Activated naive CD4-positive, alpha-beta T cell treated with anti-CD3 and anti-CD28 coated beads for 36 hours (primary cell): ENCODE measurements around the gene RASGEF1C. TPM values are rescaled to one million over a fixed set of nuclear protein-coding genes. Genes with fewer than 3 reads are reported as not detected.

Experiments used
- CTCF ChIA-PET: fragments of 350-600 bp; sonication (Branson Sonifier 250); formaldehyde crosslinking; loops from one replicate; lab custom pipeline; 2021; ENCODE audit warnings: antibody characterized with exemption; lab: Charles Lee
- DNase-seq: peaks from one replicate; pipeline ENCODE4 v3.0.0-alpha.2; 2020
- H3K27ac Mint-ChIP-seq: one replicate; pipeline ENCODE4 v1.8.0; 2021; ENCODE audit warnings: mild to moderate bottlenecking, mixed read lengths
- H3K27me3 Mint-ChIP-seq: one replicate; pipeline ENCODE4 v1.8.0; 2021; ENCODE audit warnings: low read depth, mixed read lengths
- H3K36me3 Mint-ChIP-seq: one replicate; pipeline ENCODE4 v1.8.0; 2021; ENCODE audit warnings: low read depth, mixed read lengths
- H3K4me1 Mint-ChIP-seq: one replicate; pipeline ENCODE4 v1.8.0; 2021; ENCODE audit warnings: low read depth, mixed read lengths
- H3K4me3 Mint-ChIP-seq: one replicate; pipeline ENCODE4 v1.8.0; 2021; ENCODE audit warnings: mild to moderate bottlenecking, moderate library complexity, mixed read lengths
- H3K9me3 Mint-ChIP-seq: one replicate; pipeline ENCODE4 v1.8.0; 2021; ENCODE audit warnings: mixed read lengths
- intact Hi-C: fragments of 100-400 bp; cut with micrococcal nuclease; formaldehyde crosslinking; loops from one replicate; pipeline ENCODE4 v1.15.1; 2023
- total RNA-seq, 2 experiments: library from RNA; stranded (reverse); gene quantifications; one replicate each; pipeline ENCODE4 v1.2.3, GENCODE V29; 2021

RASGEF1C gene
- total RNA-seq, 2 experiments from 2014 or later, result not detected

DNA sequence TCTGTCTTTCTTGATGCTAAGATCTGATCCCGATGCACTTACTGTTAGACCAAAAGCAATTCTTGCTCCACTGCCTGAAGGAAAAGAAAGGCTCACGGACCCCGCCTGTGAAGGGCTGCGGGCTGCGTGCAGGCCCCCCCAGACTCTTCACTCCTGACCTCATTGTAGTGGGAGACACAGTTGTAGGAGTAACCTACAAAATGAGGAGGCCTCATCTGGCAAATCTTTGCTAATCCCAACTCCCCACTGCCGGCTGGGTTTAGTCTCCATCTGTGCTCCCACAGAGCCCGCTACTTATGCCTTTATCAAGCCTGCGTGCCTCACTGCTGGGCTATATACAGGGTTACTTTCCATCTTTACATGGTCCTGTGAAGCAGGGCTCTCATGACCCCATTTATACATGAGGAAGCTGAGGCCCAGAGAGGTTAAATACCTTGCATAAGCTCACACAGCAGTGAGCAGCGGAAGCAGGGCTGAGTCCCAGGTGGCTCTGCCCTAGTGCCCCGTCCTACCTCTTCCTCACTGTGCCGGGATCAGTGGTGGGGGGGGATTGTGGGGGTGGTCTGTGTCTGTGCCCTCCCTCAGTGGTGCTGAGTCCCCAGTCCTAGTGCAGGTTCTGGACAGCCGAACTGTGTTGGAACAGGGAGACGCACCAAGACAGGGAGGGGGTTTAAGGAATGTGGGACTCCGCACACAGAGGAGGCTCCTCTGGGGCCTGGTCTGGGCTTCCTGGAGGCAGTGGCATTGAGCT lies 93.5 kb downstream of the RASGEF1C start:
- no peak overlapping the region for H3K27ac Mint-ChIP-seq
- DNase-seq, result no peak
- H3K27me3 Mint-ChIP-seq, result no peaks in the 10 kb centered on the region
- no peaks in the 10 kb centered on the region for H3K4me1 Mint-ChIP-seq
- no peaks in the 10 kb centered on the region for H3K36me3 Mint-ChIP-seq
- H3K9me3 Mint-ChIP-seq, result no peaks in the 10 kb centered on the region
- CTCF ChIA-PET, result interaction anchor here (0.6 kb wide), 1 partner anchor 145 kb away, joined by 3 read pairs; no protein-coding TSS in a partner anchor
- intact Hi-C loops, result no loop called here
- H3K4me3 Mint-ChIP-seq, result no peak overlapping the region

DNA sequence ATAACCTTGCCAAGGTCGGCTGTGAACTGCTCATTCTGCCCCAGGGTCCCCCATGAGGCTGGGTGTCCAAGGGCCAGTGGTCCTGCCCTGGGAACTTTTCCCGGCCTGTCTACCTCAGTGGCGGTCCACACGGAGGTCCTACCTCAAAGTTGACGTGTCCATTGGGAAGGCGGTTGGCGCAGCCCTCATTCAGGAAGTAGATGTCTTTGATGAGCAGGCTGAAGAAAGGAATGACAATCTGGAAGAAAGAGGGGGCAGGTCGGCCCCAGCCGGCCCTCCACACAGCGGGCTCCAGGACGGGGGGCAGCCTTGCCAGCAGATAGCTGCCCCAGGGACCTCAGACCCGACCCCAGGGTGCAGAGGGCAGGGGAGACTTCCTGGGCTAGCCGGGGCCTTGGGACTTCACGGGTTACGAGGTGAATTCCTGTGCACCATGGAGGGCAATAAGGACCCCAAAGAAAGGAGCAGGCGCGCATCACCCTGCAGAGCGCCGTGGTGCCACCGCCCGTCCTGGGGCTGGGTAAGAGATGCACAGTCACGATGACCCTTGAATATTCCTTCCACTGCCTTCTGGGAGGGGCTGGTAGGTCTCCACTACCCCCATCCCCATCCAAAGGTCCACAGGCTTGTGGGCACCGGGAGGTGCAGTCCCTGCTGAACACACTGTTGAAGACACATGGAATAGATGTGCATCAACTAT lies 94.6 kb downstream of the RASGEF1C start:
- CTCF ChIA-PET, result no interaction called here
- Mint-ChIP-seq H3K9me3 (no peaks in the 10 kb centered on the region), H3K4me3 (no peak overlapping the region), H3K27me3 (no peaks in the 10 kb centered on the region), H3K27ac (no peak overlapping the region), H3K36me3 (no peaks in the 10 kb centered on the region), H3K4me1 (no peaks in the 10 kb centered on the region)
- peak; percentile 0 for DNase-seq
- intact Hi-C loops, result no loop called here

DNA sequence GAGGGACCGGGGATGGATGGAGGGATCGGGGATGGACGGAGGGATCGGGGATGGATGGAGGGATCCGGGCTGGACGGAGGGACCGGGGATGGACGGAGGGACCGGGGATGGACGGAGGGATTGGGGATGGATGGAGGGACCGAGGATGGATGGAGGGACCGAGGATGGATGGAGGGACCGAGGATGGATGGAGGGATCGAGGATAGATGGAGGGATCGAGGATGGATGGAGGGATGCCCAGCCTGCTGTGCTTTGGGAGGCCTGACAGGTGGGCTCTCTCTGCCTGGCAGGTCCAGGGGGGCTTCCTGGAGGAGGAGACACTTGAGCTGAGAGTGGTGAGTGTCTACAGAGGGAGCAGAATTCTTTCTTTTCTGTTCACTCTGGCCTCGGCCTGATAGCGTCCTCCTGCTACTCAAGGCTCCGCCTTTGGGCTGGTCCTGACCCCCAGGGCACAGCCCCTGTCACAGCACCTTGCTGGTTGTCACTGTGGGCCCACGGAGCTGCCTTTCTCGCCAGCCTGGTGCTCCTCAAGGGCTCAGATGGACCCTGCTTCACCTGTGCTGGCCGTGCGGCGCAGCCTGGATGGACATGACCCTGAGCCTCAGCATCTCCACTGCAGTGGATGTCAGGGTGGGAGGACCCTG lies 95.2 kb downstream of the RASGEF1C start:
- no peaks in the 10 kb centered on the region for H3K27me3 Mint-ChIP-seq
- H3K36me3 Mint-ChIP-seq, result no peaks in the 10 kb centered on the region
- H3K4me3 Mint-ChIP-seq, result no peak overlapping the region
- H3K9me3 Mint-ChIP-seq, result no peaks in the 10 kb centered on the region
- DNase-seq, result peak; percentile 3
- H3K4me1 Mint-ChIP-seq, result no peaks in the 10 kb centered on the region
- CTCF ChIA-PET, result no interaction called here
- intact Hi-C loops, result no loop called here
- no peak overlapping the region for H3K27ac Mint-ChIP-seq

DNA sequence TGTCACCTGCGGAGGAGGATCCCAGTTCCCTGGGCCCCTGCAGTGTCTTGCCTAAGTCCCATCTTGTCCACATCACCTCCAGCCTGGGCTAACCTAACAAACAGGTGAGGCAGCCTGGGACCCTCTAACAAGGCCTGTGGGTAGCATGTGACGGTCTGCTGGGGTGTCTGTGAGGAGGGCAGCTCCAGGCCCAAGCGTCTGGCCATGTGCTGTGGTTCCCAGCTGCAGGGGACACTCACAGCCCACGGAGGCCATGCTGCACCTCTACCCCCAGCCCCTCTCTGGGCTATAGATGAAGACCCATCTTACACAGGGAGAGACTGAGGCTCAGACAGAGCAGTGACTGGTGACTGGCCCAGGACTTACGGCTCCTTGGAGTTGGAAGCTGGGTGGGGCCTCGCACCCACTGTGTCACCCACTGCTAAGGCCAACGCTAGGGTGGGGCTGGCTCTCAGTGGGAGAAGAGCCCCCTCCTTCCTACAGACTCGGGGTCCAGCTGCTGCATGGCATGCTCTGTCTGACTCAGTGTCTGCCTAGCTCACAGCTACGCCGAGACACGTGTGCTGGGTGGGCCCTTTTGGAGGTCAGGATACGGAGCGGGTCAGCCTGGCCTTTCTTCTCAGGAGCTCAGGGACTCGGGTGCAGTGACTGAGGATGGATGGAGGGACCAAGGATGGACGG lies 96.7 kb downstream of the RASGEF1C start:
- no peak overlapping the region for H3K4me3 Mint-ChIP-seq
- no peaks in the 10 kb centered on the region for H3K4me1 Mint-ChIP-seq
- intact Hi-C loops, result no loop called here
- H3K9me3 Mint-ChIP-seq, result peaks cover 9% of the 10 kb centered on the region
- CTCF ChIA-PET, result no interaction called here
- no peak overlapping the region for H3K27ac Mint-ChIP-seq
- no peaks in the 10 kb centered on the region for H3K36me3 Mint-ChIP-seq
- DNase-seq, result peak; percentile 1
- H3K27me3 Mint-ChIP-seq, result no peaks in the 10 kb centered on the region

DNA sequence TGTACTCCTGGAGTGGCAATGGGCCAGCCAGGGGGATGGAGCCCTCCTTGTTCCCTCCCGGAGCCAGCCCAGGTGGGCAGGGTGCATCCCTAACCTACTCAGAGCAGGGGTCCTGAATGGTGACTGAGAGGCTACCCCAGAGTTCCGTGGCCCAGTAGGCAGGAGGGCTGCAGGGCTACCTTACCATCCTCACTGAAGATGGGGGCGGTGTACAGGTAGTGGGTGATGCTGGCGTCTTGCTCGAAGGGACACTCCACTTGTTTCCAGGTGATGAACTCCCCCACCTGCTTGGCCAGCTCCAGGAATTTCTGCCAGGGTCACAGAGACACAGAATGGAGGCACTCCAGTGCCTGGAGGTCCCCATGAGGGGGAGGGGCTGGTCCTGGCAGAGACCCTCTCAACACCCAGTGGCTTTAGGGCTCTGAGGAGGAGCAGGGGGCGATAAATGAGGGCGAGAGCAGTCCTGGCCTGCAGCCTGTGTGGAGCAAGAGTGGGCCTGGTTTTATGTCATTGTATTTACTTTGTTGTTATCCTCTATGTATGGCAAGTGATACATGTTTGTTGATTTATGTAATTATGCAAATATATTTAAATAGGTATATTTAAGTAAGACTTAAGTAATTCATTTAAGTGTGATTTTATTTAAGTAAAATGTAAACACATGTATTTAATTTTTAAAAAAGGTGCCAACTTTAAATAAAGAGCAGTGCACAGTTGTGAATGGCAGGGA lies 97.6 kb downstream of the RASGEF1C start:
- Mint-ChIP-seq H3K36me3 (peaks cover 3% of the 10 kb centered on the region), H3K4me3 (no peak overlapping the region), H3K27me3 (no peaks in the 10 kb centered on the region), H3K4me1 (no peaks in the 10 kb centered on the region), H3K9me3 (peaks cover 16% of the 10 kb centered on the region), H3K27ac (no peak overlapping the region)
- intact Hi-C loops, result no loop called here
- peak; percentile 1 for DNase-seq
- CTCF ChIA-PET, result no interaction called here

DNA sequence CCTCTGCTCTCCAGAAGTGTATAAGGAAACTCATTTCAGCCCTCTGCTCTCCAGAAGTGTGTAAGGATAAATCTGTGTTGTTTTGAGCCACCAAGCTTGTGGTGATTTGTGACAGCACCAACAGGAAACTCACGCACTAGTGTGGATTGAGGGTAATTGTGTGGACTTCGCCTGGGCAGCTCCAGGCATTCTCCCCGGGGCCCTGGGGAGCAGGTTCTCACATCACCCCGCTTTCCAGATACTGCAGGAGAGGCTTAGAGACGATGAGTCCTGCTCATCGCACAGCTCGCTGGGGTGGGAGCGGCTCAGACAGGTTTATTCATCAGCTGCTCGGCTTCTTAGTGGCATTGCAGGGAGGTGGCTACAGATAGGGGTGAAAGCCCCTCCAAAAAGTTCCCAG lies 99.1 kb downstream of the RASGEF1C start:
- intact Hi-C loops, result no loop called here

DNA sequence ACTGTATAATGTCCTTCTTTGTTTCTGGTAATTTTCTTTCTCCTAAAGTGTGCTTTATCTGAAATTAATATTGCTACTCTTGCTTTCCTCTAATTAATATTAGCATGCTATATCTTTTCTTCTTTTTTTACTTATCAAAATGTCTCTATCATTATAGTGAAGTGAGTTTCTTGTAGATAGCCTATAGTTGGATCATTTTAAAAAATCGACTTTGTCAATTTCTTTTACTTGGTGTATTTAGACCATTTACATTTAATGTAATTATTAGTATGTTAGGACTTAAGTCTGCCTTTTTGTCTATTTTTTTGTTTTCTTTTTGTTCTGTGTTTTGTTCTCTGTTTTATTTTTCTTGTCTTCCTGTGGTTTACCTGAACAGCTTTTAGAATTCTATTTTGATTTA lies 102.0 kb downstream of the RASGEF1C start:
- CTCF ChIA-PET, result no interaction called here
- intact Hi-C loops, result no loop called here
- peaks cover 7% of the 10 kb centered on the region for H3K27me3 Mint-ChIP-seq

More for the DNA sequence above, 99.1 kb downstream of the RASGEF1C start:
- Mint-ChIP-seq H3K27ac (no peak overlapping the region), H3K4me1 (no peaks in the 10 kb centered on the region), H3K9me3 (peaks cover 19% of the 10 kb centered on the region), H3K4me3 (no peak overlapping the region), H3K36me3 (peaks cover 3% of the 10 kb centered on the region), H3K27me3 (peaks cover 2% of the 10 kb centered on the region)
- DNase-seq, result peak; percentile 2
- CTCF ChIA-PET, result interaction anchor here (0.7 kb wide), 1 partner anchor 306 kb away, joined by 3 read pairs; no protein-coding TSS in a partner anchor

DNA sequence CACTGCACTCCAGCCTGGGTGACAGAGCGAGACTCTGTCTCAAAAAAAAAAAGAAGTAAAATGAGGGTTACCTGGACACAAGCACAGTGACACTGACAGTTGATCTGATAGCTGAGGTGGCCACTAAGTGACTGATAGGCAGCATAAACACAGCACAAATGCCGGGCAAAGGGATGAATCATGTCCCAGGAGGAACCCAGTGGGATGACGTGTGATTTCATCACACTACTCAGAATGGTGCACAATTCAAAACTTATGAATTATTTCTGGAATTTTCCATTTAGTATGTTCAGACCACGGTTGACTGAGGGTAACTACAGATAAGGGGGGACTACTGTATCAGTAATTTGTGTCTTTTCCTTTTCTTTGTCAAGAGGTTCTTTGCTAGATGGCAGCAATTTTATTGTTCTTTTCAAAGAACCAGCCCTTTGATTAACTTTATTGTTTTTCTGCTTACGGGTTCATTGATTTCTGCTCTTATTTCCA lies 103.1 kb downstream of the RASGEF1C start:
- CTCF ChIA-PET, result interaction anchor here (0.6 kb wide), 1 partner anchor 727 kb away, joined by 3 read pairs; no protein-coding TSS in a partner anchor
- peaks cover 19% of the 10 kb centered on the region for H3K9me3 Mint-ChIP-seq
- no peak overlapping the region for H3K4me3 Mint-ChIP-seq
- H3K4me1 Mint-ChIP-seq, result no peaks in the 10 kb centered on the region
- intact Hi-C loops, result no loop called here
- H3K27me3 Mint-ChIP-seq, result peaks cover 7% of the 10 kb centered on the region
- DNase-seq, result no peak
- peaks cover 3% of the 10 kb centered on the region for H3K36me3 Mint-ChIP-seq
- no peak overlapping the region for H3K27ac Mint-ChIP-seq

More for the DNA sequence above, 102.0 kb downstream of the RASGEF1C start:
- H3K36me3 Mint-ChIP-seq, result peaks cover 3% of the 10 kb centered on the region
- no peak overlapping the region for H3K27ac Mint-ChIP-seq
- peaks cover 19% of the 10 kb centered on the region for H3K9me3 Mint-ChIP-seq
- DNase-seq, result no peak
- no peak overlapping the region for H3K4me3 Mint-ChIP-seq
- no peaks in the 10 kb centered on the region for H3K4me1 Mint-ChIP-seq

DNA sequence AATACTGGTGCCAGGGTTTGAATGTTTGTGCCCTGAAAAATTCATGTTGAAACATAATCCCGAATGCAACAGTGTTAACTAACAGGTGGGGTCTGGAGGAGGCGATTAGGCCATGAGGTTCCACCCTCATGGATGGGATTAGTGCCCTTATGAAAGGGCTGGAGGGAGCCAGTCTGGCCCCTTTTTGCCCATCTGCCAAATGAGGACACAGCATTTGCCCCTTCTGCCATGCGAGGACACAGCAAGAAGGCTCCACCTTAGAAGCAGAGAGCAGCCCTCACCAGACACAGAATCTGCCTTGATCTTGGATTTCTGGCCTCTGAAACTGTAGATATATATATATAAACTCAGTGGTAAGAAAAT lies 104.9 kb downstream of the RASGEF1C start:
- DNase-seq, result no peak
- H3K36me3 Mint-ChIP-seq, result peaks cover 3% of the 10 kb centered on the region
- H3K9me3 Mint-ChIP-seq, result peaks cover 19% of the 10 kb centered on the region
- no peak overlapping the region for H3K4me3 Mint-ChIP-seq
- peaks cover 7% of the 10 kb centered on the region for H3K27me3 Mint-ChIP-seq
- H3K27ac Mint-ChIP-seq, result no peak overlapping the region
- no peaks in the 10 kb centered on the region for H3K4me1 Mint-ChIP-seq
- intact Hi-C loops, result no loop called here
- CTCF ChIA-PET, result no interaction called here

DNA sequence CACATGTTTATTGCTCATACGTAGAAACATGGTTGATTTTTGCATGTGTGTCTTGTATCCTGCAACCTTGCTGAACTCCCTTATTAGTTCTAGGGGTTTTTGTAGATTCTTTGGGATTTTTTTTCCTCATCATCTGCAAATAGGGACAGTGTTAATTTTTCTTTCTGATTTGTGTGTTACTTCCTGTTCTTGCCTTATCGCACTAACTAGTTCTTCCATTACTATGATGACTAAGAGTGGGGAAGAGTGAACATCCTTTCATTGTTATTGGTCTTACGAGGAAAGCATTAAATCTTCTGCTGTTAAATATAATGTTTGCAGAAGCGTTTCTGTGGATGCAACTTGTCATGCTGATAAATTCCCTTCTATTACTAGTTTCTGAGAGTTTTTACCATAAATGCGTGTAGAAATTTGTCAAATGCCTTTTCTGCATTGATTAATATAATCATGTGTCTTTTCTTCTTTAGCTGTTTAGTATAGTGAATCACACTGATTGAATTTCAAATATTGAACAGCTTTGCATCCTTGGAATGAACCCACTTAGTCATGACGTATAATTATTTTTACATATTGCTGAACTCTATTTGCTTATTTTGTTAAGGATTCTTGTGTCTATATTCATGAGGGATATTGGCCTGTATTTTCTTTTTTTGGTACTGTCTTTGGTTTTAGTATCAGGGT lies 105.4 kb downstream of the RASGEF1C start:
- peaks cover 3% of the 10 kb centered on the region for H3K36me3 Mint-ChIP-seq
- intact Hi-C loops, result no loop called here

DNA sequence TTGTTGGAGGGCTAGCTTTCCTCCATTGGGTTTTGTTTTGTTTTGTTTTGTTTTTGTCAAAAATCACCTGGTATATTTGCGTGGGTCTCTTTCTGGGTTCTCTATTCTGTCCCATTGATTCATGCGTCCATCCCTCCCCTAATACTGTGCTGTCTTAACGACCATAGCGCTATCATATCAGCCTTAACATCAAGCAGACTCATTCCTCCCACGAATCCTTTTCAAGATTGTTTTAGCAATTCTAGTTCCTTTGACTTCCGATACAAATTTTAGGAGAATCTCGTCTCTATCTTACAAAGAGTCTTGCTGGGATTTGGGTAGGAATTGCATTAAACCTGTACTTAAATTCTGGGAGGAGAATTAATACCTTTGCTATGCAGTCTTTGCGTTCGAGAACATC lies 106.4 kb downstream of the RASGEF1C start:
- Mint-ChIP-seq H3K9me3 (peaks cover 12% of the 10 kb centered on the region), H3K27ac (no peak overlapping the region), H3K4me3 (no peak overlapping the region), H3K4me1 (no peaks in the 10 kb centered on the region), H3K36me3 (peaks cover 3% of the 10 kb centered on the region), H3K27me3 (peaks cover 7% of the 10 kb centered on the region)
- CTCF ChIA-PET, result no interaction called here
- intact Hi-C loops, result no loop called here
- DNase-seq, result no peak

More for the DNA sequence above, 105.4 kb downstream of the RASGEF1C start:
- Mint-ChIP-seq H3K27ac (no peak overlapping the region), H3K4me1 (no peaks in the 10 kb centered on the region), H3K27me3 (peaks cover 7% of the 10 kb centered on the region), H3K9me3 (peaks cover 19% of the 10 kb centered on the region), H3K4me3 (no peak overlapping the region)
- CTCF ChIA-PET, result no interaction called here
- DNase-seq, result no peak
